HG03108 (cell line): ENCODE data around the gene SMARCA5.
A peak's percentile ranks its signal among the peaks of the same experiment; 100 is the strongest.
"Not testable (repeated sequence)": the region's sequence is repeated elsewhere in the genome, so short reads cannot be mapped to it uniquely, and the experiment has no call there.

Experiments
- ATAC-seq: cut with Tn5 transposase; IDR thresholded peaks from one replicate; pipeline ENCODE4 v1.9.1; 2021; ENCODE audit warnings: moderate library complexity; ENCODE audit not compliant: unreplicated experiment

Gene SMARCA5

DNA sequence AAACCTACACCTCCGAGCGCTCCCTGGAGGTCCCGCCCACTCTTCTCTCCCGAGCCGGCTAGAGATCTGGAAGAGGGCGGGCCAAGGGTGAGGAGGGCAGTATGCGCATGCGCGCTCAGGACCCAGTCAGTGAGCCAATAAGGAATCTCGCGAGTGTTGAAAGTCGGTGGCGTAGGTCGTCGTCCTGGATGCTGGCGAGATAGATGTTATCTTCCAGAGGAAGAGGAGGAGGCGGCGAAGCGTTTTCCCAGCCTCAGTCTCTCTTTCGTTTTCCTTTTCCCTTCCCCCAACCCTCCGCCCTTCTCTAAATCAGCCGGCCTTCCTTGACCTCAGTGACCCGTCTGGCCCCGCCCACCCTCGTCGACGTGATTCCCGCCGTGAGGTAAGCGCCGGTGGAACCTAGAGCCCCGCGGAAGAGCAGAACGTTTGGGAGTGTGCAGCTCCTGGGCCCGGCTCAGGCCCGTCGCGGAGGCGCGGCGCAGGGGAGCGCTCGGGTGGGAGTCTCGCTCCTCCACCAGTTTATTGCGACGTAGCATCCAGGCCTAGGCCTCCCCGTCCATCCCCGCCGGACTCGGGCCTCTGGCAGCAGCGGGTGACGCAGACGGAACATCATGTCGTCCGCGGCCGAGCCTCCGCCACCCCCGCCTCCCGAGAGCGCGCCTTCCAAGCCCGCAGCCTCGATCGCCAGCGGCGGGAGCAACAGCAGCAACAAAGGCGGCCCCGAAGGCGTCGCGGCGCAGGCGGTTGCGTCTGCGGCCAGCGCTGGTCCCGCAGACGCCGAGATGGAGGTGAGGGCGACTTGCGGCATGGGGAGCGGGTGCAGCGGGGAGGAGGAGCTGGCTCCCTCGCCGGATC, at the start of gene SMARCA5:
SMARCA5 (plus strand) TSS at position 389 of the 855 bp plus-strand sequence; CDS start at position 612, 223 bp downstream.
- ATAC-seq, result peak; percentile 87

- ATAC-seq, result no peak
Measured at GRCh38 chr4:143473334-143474126, 40.0 kb upstream of the SMARCA5 start.

- no peak for ATAC-seq
Measured at GRCh38 chr4:143477487-143477886, 36.0 kb upstream of the SMARCA5 start.

GRCh38 chr4:143481361-143481760, 32.1 kb upstream of the SMARCA5 start:
- no peak for ATAC-seq

GRCh38 chr4:143482840-143483239, 30.7 kb upstream of the SMARCA5 start:
- ATAC-seq, result peak; percentile 74

DNA sequence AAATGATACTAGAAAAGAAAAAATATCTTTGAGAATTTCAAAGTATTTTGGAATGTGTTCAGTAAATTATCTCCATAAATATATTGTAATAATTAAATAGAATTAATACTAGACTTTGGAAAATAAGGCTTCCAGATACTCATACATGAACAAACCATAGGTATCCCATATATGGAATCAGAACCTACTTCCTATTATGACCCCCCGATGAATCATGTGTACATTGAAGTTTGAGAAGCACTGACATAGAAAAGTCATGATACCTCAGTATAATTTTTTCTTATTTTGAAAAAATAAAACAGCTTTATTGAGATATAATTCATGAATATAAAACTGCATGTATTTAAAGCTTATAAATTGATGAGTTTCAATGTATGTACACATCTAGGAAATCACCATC, 27.2 kb upstream of the SMARCA5 start:
- ATAC-seq, result no peak

- ATAC-seq, result no peak
Measured at GRCh38 chr4:143488687-143489086, 24.8 kb upstream of the SMARCA5 start.

- no peak for ATAC-seq
Measured at GRCh38 chr4:143489106-143489505, 24.4 kb upstream of the SMARCA5 start.

DNA sequence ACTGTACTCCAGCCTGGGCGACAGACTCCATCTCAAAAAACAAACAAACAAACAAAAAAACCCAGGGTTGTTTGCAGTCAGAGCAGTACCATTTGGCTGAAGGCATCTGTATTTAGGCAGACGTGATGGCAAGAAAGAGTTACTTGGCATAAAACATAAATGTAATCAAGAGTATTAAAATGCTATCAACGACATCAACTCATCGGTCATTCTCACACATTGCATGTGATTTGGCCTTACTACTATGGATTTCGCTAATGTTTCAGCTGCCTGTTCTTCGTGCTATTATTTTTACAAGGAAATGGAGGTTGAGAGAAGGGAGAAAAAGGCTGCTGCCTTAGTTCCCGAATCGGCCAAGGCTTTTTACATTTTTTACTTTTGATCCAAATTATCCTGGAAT, 15.5 kb upstream of the SMARCA5 start:
- ATAC-seq, result no peak

GRCh38 chr4:143502231-143502630, 11.3 kb upstream of the SMARCA5 start:
- no peak for ATAC-seq

- ATAC-seq, result no peak
Measured at GRCh38 chr4:143506031-143506430, 7.5 kb upstream of the SMARCA5 start.

- no peak for ATAC-seq
Measured at GRCh38 chr4:143511906-143512305, 1.6 kb upstream of the SMARCA5 start.

DNA sequence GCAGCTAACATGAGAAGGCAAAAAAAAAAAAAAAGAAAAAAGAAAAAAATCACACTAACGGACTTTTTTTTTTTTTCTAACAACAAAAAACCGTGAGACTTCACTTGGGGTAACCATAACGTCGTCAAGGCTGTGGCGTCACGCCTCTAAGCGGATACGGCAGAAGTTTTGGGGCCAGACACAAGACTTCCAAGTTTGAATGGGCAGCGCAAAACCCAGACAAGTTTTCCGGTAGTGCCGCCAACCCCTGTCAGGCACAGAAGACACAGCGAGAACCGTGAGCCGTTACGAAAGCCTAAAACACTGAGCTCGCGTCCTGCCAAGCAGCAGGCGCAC, 556 bp upstream of the SMARCA5 start:
- ATAC-seq, result no peak

DNA sequence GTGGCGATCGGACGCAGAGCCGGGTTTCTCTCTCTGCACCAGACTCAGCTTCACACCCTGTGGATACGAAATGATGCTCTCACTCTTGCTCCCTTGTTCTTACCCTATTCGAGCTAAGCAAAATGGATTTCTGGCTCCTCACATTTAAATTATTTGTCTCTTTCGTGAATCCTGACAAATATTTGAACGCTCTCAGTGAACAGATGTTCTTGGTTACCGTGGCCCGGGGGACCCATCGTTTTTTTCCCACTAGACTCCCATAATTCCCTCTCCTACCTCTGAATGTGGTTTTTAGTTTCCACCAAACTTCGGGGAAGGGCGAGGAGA, 630 bp downstream of the SMARCA5 start:
- no peak for ATAC-seq

GRCh38 chr4:143514497-143514896, 995 bp downstream of the SMARCA5 start:
- no peak for ATAC-seq

DNA sequence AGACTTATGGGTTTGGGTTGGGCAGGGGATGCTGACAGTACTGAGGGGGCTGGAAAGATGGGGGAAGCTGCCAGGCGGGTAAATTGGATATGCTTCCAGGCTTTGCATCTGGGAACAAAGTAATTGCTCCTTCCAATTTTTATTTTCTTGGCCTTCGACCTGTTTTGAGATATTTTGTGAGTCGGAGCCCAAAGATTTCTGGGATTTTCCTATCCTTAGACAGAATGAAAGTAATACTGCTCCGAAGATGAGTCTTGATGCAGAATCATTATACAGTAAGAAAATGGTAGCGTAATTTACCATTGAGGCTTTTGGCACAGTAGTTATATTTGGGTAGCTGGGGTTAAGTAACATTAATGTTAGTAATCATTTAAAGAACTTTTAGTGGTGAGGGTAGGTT, 1.4 kb downstream of the SMARCA5 start:
- ATAC-seq, result no peak

- no peak for ATAC-seq
Measured at GRCh38 chr4:143515905-143516304, 2.4 kb downstream of the SMARCA5 start.

DNA sequence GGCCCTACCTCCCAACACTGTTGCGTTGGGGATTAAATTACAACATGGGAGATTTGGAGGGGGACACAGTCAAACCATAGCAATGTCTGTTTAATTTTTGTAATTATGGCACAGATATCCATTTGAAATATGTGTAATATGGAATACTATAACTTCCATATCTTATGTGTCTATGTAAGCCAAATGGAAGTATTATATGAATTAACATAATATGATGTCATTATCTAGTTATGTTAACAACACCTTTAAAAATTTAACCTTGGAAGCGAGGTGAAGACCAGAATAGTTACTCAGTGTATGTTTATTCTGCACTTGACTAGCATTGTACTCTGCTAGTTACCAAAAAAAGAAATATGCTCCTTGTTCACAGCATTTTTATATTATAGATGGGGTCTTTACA, 4.3 kb downstream of the SMARCA5 start:
- no peak for ATAC-seq

- ATAC-seq, result no peak
Measured at GRCh38 chr4:143524211-143524610, 10.7 kb downstream of the SMARCA5 start.

- ATAC-seq, result not testable (repeated sequence)
Measured at GRCh38 chr4:143528046-143528445, 14.5 kb downstream of the SMARCA5 start.

DNA sequence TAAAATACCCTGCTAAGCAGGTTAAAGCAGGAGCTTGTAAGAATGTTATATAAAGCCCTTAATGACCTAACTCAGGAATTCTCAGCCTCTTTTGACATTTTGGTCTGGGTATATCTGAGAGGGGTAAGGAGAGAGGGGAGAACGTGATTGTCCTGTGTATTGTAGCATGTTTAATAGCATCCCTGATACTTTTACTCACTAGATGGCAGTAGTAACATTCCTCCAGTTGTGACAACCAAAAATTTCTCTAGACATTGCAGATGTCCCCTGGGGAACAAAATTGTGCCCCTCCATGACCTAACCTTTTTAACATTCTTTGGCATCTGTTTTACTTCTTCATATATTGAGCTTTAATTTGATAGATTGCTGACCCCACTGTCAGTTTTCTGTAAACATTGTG, 17.9 kb downstream of the SMARCA5 start:
- no peak for ATAC-seq

DNA sequence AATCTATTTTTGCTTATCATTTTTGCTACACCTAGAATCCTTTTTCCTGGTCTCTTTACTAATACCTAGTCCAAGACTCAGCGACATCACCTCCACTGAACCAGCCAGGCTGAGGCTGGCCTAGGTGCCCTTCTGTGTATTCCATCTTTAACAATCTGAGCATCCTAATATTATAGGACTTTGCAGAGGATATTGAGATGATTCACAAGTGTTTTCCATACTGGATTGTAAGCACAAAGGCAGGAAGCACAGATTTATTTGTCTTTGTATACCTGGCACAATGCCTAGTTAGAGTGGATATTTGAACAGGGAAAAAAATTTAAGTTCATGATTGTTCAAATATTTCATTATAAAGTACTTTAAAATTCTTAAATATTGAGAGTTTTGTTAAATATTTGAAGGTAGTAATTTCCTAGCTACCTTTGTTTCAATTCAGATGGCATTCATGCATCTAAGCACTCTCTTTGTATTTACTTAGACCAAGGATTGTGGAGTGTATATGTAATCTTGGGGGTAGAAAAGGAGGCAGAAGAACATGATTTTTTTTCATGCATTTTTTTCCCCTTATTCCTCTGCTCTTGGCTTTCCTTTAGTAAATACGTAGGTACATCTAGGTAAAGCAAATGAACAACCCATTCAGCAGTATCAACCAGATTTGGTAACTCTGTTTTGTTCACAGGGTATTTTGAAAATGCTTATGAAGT, 18.4 kb downstream of the SMARCA5 start:
- no peak for ATAC-seq
